H1 (cell line): Measurements from ENCODE around the gene OR51V1. TPM values are rescaled to one million over a fixed set of nuclear protein-coding genes. Genes with fewer than 3 reads are reported as not detected.

Experiments
- FOSL1 ChIP-seq: IDR thresholded peaks from 2 replicates; pipeline ENCODE4 v1.6.1; 2011; ENCODE audit warnings: mild to moderate bottlenecking, low read depth, low read length, moderate library complexity; ENCODE audit not compliant: insufficient read depth
- RNF2 ChIP-seq: fragments of 200-900, 300-1000 bp; sonication (generic); IDR thresholded peaks from 2 replicates; pipeline ENCODE4 v1.7.1; 2016; ENCODE audit warnings: borderline replicate concordance, low read depth, mild to moderate bottlenecking, antibody characterized with exemption, low read length; ENCODE audit not compliant: poor library complexity, severe bottlenecking; ENCODE audit errors: missing control alignments
- SAP30 ChIP-seq: fragments of 300-600 bp; sonication (generic); IDR thresholded peaks from 2 replicates; pipeline ENCODE4 v1.7.1; 2012; ENCODE audit warnings: low read length, moderate library complexity, mild to moderate bottlenecking, inconsistent platforms; ENCODE audit not compliant: insufficient read depth, insufficient replicate concordance
- SIN3A ChIP-seq, 2 experiments: IDR thresholded peaks in 1 of 2; conservative IDR thresholded peaks in 1 of 2; 2 replicates each; pipeline ENCODE4 v1.6.1; 2011 to 2012; ENCODE audit warnings: low read length in 2 of 2, improper control_type of control experiment in 1 of 2, low read depth in 1 of 2, mild to moderate bottlenecking in 1 of 2
- SP1 ChIP-seq: IDR thresholded peaks from 2 replicates; pipeline ENCODE4 v1.6.1; 2011; ENCODE audit warnings: low read depth, low read length
- SP2 ChIP-seq: IDR thresholded peaks from 2 replicates; pipeline ENCODE4 v1.6.1; 2012; ENCODE audit warnings: mild to moderate bottlenecking, low read length, inconsistent platforms
- polyA plus RNA-seq, 7 experiments: library from polyadenylated mRNA; depleted of rRNA in 3 of 7; stranded (reverse) in 5 of 7; unstranded in 2 of 7; fragments of >200 nt in 5 of 7; fragments of 200-250 nt in 2 of 7; gene quantifications; 1 replicate in 5 of 7; 2 replicates in 1 of 7; 4 replicates in 1 of 7; pipeline versions ENCODE4 v1.2.1 to v1.2.3, GENCODE V29; 2011 to 2013; ENCODE audit warnings: missing spikeins in 2 of 7, mixed read lengths in 2 of 7
- total RNA-seq: library from RNA; stranded (reverse); fragmentation: NEBNext Ultra II Directional; extraction: Animal tissue kit (Norgen Biotek cat#: 25700); gene quantifications from 2 replicates; pipeline ENCODE4 v1.2.1, GENCODE V29; 2021

OR51V1 gene
- total and polyA plus RNA-seq, 2 of the 8 experiments (the other 6 are each of a cell fraction or from before 2014, with no cell fraction given), result not detected

GRCh38 chr11:5242933-5243815, 42.7 kb upstream of the OR51V1 start (continued):
- TF ChIP-seq RNF2 (no peak), SP1 (no peak), SP2 (no peak), SAP30 (no peak), FOSL1 (no peak), SIN3A (conservative IDR thresholded peaks at IDR 0.05 in 1 of 2, IDR thresholded peaks at IDR 0.05 in 1 of 2; ENCODE audit: low read depth in 1 of 2, low read length in 2 of 2) (no peak)
